ENCODE measurements around the gene NTF4. TPM values are rescaled to one million over a fixed set of nuclear protein-coding genes. Genes with fewer than 3 reads are reported as not detected.
"Not testable (repeated sequence)": the region's sequence is repeated elsewhere in the genome, so short reads cannot be mapped to it uniquely, and the experiment has no call there.

The NTF4 gene
- polyA plus RNA-seq, 3 donors from 2014 or later = not detected

DNA sequence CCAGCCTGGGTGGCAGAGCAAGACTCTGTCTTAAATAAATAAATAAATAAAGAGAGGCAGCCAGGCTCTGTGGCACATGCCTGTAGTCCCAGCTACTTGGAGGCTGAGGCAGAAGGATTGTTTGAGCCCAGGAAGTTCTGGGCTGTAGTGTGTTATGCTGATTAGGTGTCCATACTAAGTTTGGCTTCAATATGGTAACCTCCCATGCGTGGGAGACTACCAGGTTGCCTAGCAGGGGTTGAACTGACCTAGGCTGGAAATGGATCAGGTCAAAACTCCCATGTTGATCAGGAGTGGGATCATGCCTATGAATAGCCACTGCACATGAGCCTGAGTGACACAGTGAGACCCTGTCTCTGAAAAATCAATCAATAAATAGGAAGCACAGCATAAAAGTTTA lies 16.7 kb upstream of the NTF4 start:
- Mint-ChIP-seq H3K36me3 (no peaks in the 10 kb centered on the region), H3K9me3 (no peaks in the 10 kb centered on the region), H3K27ac (no peak overlapping the region), H3K27me3 (ENCODE audit: low read depth in 3 of 3) (peaks cover 18 to 20% (median 18%) of the 10 kb centered on the region in 3 donors), H3K4me1 (peaks cover 11 to 13% of the 10 kb centered on the region in 2 donors), H3K4me3 (no peak overlapping the region)
- no peak for DNase-seq

DNA sequence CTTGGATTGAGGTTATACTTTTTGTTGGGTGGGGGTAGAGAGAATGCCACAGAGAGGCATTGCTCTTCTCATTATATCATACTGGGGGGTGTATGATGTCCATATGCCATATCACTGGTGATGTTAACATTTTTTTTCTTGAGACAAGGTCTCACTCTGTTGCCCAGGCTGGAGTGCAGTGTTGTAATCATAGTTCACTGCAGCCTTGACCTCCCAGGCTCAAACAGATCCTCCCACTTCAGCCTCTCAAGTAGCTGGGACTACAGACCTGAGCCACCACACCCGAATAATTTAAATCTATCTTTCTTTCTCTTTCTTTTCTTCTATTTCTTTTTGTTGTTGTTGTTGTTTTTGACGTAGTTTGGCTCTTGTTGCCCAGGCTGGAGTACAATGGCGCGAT lies 15.8 kb upstream of the NTF4 start:
- no peaks in the 10 kb centered on the region for H3K9me3 Mint-ChIP-seq
- H3K4me1 Mint-ChIP-seq = peaks cover 5 to 7% of the 10 kb centered on the region in 2 donors
- peaks cover 9 to 13% (median 10%) of the 10 kb centered on the region in 3 donors for H3K27me3 Mint-ChIP-seq (ENCODE audit: low read depth in 3 of 3)
- H3K4me3 Mint-ChIP-seq = no peak overlapping the region
- no peak for DNase-seq
- no peak overlapping the region for H3K27ac Mint-ChIP-seq
- H3K36me3 Mint-ChIP-seq = no peaks in the 10 kb centered on the region

DNA sequence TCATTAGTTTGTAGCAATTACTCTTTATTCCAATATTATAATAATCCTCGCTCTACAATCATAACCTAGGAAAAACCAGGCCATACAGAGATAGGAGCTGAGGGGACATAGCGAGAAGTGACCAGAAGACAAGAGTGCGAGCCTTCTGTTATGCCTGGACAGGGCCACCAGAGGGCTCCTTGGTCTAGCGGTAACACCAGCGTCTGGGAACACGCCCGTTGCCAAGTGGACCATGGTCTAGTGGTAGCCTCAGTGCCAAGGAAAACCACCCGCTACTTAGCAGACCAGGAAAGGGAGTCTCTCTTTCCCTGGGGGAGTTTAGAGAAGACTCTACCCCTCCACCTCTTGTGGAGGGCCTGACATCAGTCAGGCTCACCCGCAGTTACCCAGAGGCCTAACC lies 10.3 kb upstream of the NTF4 start:
- DNase-seq, H3K4me3 Mint-ChIP-seq, H3K9me3 Mint-ChIP-seq, H3K36me3 Mint-ChIP-seq, H3K27ac Mint-ChIP-seq: not testable (repeated sequence)
- Mint-ChIP-seq H3K4me1 (peaks cover 19% of the 10 kb centered on the region in 2 donors), H3K27me3 (ENCODE audit: low read depth in 3 of 3) (peaks cover 6 to 32% (median 21%) of the 10 kb centered on the region in 3 donors)

DNA sequence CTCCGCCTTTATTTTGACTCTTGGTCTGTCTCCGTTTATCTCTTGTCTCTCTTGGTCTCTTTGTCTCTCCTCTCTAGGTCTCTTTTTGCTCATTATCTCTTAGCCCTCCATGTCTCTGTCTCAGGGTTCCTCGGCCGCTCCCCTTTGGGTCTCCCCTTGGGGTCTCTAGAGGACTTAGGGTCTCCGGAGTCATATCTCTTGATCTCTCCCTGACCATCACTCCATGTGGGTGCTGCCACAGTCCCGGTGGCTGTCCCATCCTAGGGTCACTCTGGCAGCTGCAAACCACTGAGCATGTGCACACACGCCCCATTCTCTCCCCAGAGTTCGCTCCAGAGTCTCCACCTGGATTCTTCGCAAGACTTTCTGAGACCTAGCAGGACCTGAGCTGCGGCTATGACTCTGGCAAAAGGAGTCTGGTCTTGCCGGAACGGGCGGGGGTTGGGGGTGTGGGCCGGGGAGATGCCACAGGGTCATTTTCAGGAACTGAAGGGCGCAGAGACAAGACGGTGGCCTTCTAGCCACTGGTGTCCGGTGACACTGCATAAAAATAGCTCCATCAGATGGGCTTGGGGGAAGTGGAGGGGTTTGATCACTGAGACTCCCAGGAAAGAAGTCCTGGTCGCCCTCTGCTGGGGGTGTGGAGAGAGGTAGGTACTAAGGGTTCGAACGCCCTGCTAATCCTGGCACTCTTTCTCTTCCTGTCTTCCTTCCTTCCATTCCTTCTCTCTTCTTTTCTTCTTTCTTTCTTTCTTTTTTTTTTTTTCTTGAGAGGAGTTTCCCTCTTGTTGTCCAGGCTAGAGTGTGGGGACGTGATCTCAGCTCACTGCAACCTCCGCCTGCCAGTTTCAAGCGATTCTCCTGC lies 9.1 kb upstream of the NTF4 start:
- peaks cover 19% of the 10 kb centered on the region in 2 donors for H3K4me1 Mint-ChIP-seq
- H3K36me3 Mint-ChIP-seq = peaks cover 0 to 10% (median 9%) of the 10 kb centered on the region in 3 donors
- peaks cover 10 to 37% (median 23%) of the 10 kb centered on the region in 3 donors for H3K27me3 Mint-ChIP-seq (ENCODE audit: low read depth in 3 of 3)
- H3K4me3 Mint-ChIP-seq = peak overlapping the region; percentile 5 to 80 (median 56)
- DNase-seq = no peak
- H3K9me3 Mint-ChIP-seq = peaks cover 0 to 11% (median 0%) of the 10 kb centered on the region in 6 donors
- H3K27ac Mint-ChIP-seq = no peak overlapping the region

DNA sequence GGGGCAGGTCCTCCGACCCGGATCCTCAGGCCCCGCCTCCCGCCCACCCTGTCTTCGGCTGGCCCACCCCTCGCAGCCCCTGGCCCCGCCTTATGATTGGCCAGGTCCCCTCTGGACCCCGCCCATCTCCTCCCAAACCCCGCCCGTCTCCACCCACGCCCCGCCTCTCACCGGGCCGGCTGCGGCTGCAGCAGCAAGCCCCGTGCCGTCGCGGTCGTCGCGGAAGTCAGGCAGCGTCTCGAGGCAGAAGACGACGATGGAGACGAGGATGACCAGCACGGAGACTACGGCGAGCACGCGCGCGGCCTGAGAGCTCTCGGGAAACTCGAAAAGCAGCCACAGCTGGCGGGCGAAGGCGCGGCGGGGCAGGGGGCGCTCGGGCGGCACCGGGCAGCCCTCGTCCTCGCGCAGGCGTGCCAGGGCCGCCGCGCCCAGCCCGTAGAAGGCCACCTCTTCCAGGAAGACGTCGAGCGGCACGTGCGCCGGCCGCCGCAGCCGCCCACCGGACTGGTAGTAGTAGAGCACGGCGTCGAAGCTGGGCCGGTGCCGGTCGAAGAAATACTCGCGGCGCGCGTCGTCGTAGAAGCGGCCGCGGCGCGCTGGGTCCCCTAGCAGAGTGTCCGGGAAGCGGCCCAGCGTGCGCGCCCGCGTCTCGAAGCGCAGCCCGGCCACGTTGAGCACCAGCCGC lies 7.4 kb upstream of the NTF4 start:
- Mint-ChIP-seq H3K4me1 (peaks cover 19% of the 10 kb centered on the region in 2 donors), H3K4me3 (peak overlapping the region in 3 of 5 donors; percentile 40 to 53 (median 44)), H3K27me3 (ENCODE audit: low read depth in 3 of 3) (peaks cover 10 to 39% (median 21%) of the 10 kb centered on the region in 3 donors), H3K36me3 (peaks cover 0 to 10% (median 9%) of the 10 kb centered on the region in 3 donors), H3K27ac (no peak overlapping the region), H3K9me3 (peaks cover 0 to 11% (median 0%) of the 10 kb centered on the region in 6 donors)
- DNase-seq = no peak

DNA sequence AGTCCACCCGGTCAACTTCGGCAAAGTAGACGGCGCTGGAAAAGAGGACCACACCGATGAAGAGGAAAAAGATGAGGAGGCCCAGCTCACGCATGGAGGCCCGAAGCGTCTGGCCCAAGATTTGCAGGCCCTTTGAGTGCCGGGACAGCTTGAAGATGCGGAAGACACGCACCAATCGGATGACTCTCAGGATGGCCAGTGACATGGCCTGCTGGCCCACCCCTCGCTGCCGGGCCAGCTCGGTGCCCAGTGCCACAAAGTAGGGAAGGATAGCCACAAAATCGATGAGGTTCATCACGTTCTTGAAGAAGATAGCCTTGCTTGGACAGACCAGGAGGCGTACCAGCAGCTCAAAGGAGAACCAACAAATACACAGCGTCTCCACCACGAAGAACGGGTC lies 5.8 kb upstream of the NTF4 start:
- H3K36me3 Mint-ChIP-seq = peaks cover 0 to 10% (median 9%) of the 10 kb centered on the region in 3 donors
- no peak overlapping the region for H3K27ac Mint-ChIP-seq
- no peak for DNase-seq
- peaks cover 16 to 50% (median 24%) of the 10 kb centered on the region in 3 donors for H3K27me3 Mint-ChIP-seq (ENCODE audit: low read depth in 3 of 3)
- peak overlapping the region in 4 of 5 donors; percentile 8 to 55 (median 20) for H3K4me3 Mint-ChIP-seq
- H3K9me3 Mint-ChIP-seq = peaks cover 0 to 13% (median 0%) of the 10 kb centered on the region in 6 donors
- H3K4me1 Mint-ChIP-seq = peaks cover 19% of the 10 kb centered on the region in 2 donors

DNA sequence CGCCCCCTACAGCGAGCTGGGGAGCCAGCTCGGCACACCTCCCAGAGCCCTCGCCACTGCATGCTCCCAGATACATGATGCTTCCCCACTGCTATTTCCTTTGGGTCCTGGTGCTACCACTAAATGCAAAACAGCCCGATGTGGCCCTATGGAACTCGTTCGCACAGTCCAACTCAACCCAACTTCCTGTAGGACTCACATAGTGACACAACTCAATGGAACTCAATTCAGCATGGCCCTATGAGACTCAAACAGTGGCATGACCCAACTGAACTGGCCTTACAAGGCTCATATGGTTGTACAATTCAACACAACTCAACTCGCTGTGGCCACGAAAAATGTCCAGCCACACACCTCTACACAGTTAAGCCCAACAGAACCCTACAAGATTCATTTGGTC lies 4.4 kb upstream of the NTF4 start:
- H3K36me3 Mint-ChIP-seq = peaks cover 0 to 10% (median 9%) of the 10 kb centered on the region in 3 donors
- peaks cover 0 to 13% (median 0%) of the 10 kb centered on the region in 6 donors for H3K9me3 Mint-ChIP-seq
- H3K27me3 Mint-ChIP-seq (ENCODE audit: low read depth in 3 of 3) = peaks cover 18 to 44% (median 22%) of the 10 kb centered on the region in 3 donors
- peaks cover 19% of the 10 kb centered on the region in 2 donors for H3K4me1 Mint-ChIP-seq
- peak overlapping the region in 1 of 6 donors; percentile 36 for H3K27ac Mint-ChIP-seq
- no peak for DNase-seq
- H3K4me3 Mint-ChIP-seq = no peak overlapping the region

DNA sequence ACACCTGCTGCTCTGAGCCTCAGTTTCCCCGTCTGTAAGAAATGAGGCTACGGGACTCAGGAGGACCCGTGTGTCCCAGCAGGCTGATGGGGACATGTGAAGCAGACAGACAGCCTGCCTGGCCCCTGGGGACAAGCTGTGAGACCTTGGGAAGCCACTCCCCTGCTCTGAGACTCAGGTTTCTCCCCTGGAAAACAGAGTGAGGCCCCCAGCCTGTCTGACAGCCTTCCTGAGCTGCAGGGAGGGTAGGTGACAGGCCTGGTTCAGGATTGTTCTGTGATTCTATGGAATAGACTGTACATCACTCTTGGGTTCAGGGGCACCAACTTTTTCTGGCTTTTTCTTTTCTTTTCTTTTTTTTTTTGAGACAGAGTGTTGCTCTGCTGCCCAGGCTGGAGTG lies 2.9 kb upstream of the NTF4 start:
- Mint-ChIP-seq H3K4me1 (peaks cover 7 to 9% of the 10 kb centered on the region in 2 donors), H3K9me3 (peaks cover 0 to 13% (median 0%) of the 10 kb centered on the region in 6 donors), H3K27me3 (ENCODE audit: low read depth in 3 of 3) (peaks cover 11 to 30% (median 14%) of the 10 kb centered on the region in 3 donors), H3K4me3 (no peak overlapping the region), H3K36me3 (peaks cover 0 to 6% (median 0%) of the 10 kb centered on the region in 3 donors), H3K27ac (no peak overlapping the region)
- no peak for DNase-seq

DNA sequence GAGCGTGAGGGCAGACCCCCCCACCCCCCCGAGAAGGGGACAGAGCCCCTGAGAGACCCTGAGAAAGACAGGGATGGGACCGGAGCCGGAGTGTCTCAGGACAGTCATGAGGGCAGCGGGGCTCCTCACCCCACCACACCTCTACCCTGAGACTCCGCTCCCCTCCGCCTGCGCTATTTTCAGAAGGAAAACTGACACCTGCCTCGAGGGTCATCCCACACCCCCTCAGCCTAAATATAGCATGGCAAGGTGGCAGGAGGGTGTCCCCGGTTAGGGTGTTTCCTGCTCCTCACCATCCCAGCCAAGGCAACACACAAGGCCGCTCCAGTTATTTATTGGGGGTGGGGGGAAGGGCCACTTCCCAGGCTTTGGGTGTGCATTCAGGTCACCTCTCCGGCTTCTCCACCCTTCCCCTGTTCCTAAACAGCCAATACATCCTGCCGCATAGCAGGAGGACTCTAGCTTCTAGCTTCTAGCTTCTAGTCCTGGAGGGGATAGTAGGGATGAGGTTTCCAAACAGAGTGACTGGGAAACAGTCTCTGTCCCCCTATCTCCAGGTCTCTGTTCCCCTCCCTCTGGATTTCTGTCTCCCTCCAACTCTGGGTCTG lies 1.4 kb upstream of the NTF4 start:
- no peak for DNase-seq
- Mint-ChIP-seq H3K4me1 (peaks cover 4 to 6% of the 10 kb centered on the region in 2 donors), H3K27me3 (ENCODE audit: low read depth in 3 of 3) (peaks cover 11 to 30% (median 14%) of the 10 kb centered on the region in 3 donors), H3K36me3 (peaks cover 0 to 6% (median 1%) of the 10 kb centered on the region in 3 donors), H3K27ac (no peak overlapping the region), H3K9me3 (peaks cover 0 to 13% (median 0%) of the 10 kb centered on the region in 6 donors), H3K4me3 (no peak overlapping the region)

DNA sequence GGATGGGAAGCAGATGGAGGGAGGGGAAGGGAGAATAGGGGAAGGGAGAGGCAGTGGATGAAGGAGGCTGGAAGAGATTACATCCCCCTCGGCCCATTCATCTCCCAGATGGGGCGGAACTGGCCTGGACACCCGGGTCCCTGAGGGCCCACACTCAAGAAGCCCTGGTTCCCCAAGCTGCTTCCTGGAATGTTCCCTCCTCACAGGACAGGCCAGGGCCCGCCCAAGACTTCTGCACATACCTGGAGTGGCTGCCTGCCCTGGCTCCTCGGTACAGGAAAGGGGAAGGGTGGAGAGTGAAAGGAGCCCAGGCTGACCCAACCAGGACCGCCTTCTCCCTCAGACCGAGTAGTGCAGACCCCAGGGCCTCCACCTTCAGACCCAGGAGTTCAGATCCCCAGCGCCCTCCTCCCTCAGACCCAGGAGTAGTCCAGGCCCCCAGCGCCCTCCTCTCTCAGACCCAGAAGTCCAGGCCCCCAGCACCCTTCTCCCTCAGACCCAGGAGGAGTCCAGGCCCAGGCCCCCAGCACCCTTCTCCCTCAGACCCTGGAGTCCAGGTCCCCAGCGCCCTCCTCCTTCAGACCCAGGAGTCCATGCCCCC lies 489 bp downstream of the NTF4 start:
- Mint-ChIP-seq H3K27me3 (ENCODE audit: low read depth in 3 of 3) (peaks cover 9 to 24% (median 12%) of the 10 kb centered on the region in 3 donors), H3K4me1 (no peaks in the 10 kb centered on the region), H3K9me3 (peaks cover 0 to 2% (median 0%) of the 10 kb centered on the region in 6 donors), H3K27ac (no peak overlapping the region), H3K36me3 (peaks cover 0 to 4% (median 4%) of the 10 kb centered on the region in 3 donors), H3K4me3 (no peak overlapping the region)
- no peak for DNase-seq

DNA sequence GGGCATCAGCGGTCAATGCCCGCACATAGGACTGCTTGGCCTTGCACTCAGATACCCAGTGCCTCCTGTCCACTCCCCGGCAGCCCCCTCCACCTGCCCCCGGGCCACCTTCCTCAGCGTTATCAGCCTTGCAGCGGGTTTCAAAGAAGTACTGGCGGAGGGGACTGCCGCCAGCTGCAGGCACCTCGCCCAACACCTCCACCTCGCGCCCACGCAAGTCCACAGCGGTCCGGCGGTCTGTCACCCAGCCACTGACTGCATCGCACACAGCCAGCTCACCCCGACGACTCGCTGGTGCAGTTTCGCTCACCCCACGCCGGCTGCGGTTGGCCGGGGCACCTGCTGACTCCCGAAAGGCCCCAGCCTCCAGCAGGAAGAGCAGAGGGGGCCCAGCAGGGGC lies 3.2 kb downstream of the NTF4 start:
- Mint-ChIP-seq H3K27me3 (ENCODE audit: low read depth in 3 of 3) (peaks cover 19 to 21% (median 19%) of the 10 kb centered on the region in 3 donors), H3K36me3 (peaks cover 0 to 5% (median 4%) of the 10 kb centered on the region in 3 donors), H3K4me1 (peaks cover 16 to 17% of the 10 kb centered on the region in 2 donors), H3K4me3 (no peak overlapping the region), H3K9me3 (peaks cover 0 to 2% (median 0%) of the 10 kb centered on the region in 6 donors), H3K27ac (no peak overlapping the region)
- DNase-seq = peak in 1 of 3 donors; percentile 12

DNA sequence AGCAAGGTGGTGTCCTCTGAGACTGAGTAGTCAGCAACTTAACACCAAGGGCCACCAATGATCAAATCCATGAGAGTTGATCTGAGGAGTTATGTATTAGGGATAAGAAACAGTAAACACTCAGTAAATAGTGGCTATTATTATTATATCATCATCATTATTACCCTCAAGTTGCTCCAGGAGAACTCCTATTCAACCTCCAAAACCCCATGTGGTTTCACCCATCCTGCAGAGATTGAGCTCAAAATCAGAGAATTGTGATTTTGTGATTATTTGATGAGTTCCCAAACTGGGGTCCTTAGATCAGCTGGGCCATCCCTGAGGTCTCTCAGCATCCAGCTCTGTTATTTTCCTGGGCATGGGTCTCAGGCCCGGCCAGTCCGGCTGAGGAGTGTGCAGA lies 3.6 kb downstream of the NTF4 start:
- H3K9me3 Mint-ChIP-seq = peaks cover 0 to 2% (median 0%) of the 10 kb centered on the region in 6 donors
- H3K36me3 Mint-ChIP-seq = peaks cover 0 to 5% (median 4%) of the 10 kb centered on the region in 3 donors
- H3K27me3 Mint-ChIP-seq (ENCODE audit: low read depth in 3 of 3) = peaks cover 15 to 19% (median 16%) of the 10 kb centered on the region in 3 donors
- H3K4me1 Mint-ChIP-seq = peaks cover 18 to 20% of the 10 kb centered on the region in 2 donors
- H3K4me3 Mint-ChIP-seq = no peak overlapping the region
- no peak overlapping the region for H3K27ac Mint-ChIP-seq
- DNase-seq = no peak

DNA sequence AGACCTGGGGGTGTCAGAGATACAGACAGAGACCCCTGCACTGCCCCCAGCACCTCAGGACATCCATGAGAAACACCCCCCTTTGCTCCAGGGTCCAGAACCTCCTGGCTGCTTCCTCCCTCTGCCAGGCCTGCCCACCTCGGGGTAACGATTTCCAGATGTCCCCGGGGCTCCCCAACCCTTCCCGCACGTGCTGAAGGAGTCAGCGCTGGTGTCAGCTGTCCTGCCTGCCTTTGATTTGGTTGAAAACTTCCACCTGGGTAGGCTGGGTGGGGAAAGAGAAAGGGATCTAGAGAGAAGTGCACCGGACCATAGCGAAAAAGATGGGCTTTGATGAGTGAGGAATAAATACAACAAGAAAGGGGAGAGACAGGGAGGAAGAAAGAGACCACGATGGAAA lies 5.6 kb downstream of the NTF4 start:
- no peak for DNase-seq
- Mint-ChIP-seq H3K27me3 (ENCODE audit: low read depth in 3 of 3) (peaks cover 10 to 16% (median 15%) of the 10 kb centered on the region in 3 donors), H3K4me3 (peak overlapping the region in 1 of 5 donors; percentile 10), H3K36me3 (peaks cover 0 to 5% (median 4%) of the 10 kb centered on the region in 3 donors), H3K9me3 (no peaks in the 10 kb centered on the region), H3K4me1 (peaks cover 18 to 20% of the 10 kb centered on the region in 2 donors), H3K27ac (no peak overlapping the region)
